ENCODE data around the gene MGAT4A. TPM values are rescaled to one million over a fixed set of nuclear protein-coding genes. Genes with fewer than 3 reads are reported as not detected.
A peak's percentile ranks its signal among the peaks of the same experiment; 100 is the strongest.

MGAT4A gene
- total and polyA plus RNA-seq, 2 of the 13 experiments (the other 11 are each of a cell fraction or from before 2014, with no cell fraction given) = 47.2 to 90.9 TPM

DNA sequence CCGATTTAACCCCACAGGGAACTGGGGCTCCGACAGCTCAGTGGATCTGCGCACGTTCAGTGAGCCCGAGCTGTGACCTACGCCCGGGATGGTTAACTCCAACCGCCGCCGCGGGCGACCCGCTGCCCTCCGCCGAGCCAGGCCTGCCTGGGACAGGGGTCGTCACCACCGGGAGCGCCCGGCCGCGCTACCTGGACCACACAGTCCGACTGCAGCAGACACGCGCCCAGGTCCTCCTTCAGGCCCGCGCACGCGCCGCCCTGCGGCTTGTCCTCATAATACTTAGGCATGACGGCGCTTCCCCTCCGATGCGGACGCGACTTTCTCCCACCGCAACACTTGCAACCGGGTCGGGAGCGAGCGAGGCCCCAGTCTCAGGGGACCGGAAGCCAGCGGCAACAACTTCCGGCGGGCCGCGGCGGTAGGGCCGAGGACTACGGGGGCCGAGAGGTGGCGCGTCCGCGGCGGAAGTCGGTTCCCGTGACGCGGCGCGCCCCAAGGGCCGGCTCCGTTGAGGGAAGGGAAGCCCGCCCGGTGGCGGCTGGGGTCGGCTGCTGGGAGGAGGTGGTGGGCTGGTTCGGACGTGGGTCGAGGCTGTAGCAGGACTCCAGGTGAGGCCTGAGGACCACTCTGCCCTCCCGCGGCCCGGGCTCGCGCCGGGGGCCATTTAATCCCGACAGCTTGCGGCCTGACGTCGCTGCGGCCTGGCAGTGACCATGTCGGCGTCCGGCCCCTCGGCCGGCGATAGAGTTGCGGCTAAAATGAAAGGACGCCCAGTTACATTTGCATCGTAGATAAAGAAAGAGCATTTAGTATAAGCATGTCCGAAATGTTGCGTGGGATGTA, 122.6 kb downstream of the MGAT4A start, which contains the start of the genes COA5 and UNC50 (continued):
- TF ChIP-seq, protein P1, sequence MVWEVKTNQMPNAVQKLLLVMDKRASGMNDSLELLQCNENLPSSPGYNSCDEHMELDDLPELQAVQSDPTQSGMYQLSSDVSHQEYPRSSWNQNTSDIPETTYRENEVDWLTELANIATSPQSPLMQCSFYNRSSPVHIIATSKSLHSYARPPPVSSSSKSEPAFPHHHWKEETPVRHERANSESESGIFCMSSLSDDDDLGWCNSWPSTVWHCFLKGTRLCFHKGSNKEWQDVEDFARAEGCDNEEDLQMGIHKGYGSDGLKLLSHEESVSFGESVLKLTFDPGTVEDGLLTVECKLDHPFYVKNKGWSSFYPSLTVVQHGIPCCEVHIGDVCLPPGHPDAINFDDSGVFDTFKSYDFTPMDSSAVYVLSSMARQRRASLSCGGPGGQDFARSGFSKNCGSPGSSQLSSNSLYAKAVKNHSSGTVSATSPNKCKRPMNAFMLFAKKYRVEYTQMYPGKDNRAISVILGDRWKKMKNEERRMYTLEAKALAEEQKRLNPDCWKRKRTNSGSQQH (CRISPR knock-in tag; IDR thresholded peaks at IDR 0.05; ENCODE audit: low read depth) = peak; percentile 95
- peak; percentile 80 for TF ChIP-seq ZNF552 (CRISPR knock-in tag; IDR thresholded peaks at IDR 0.05; ENCODE audit: borderline replicate concordance)
- TF ChIP-seq, protein P2, sequence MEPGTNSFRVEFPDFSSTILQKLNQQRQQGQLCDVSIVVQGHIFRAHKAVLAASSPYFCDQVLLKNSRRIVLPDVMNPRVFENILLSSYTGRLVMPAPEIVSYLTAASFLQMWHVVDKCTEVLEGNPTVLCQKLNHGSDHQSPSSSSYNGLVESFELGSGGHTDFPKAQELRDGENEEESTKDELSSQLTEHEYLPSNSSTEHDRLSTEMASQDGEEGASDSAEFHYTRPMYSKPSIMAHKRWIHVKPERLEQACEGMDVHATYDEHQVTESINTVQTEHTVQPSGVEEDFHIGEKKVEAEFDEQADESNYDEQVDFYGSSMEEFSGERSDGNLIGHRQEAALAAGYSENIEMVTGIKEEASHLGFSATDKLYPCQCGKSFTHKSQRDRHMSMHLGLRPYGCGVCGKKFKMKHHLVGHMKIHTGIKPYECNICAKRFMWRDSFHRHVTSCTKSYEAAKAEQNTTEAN (CRISPR knock-in tag; conservative IDR thresholded peaks at IDR 0.05) = 0 out of 2 replicates have a peak, but pooled peaks have one; percentile 44
- TF ChIP-seq, protein P3, sequence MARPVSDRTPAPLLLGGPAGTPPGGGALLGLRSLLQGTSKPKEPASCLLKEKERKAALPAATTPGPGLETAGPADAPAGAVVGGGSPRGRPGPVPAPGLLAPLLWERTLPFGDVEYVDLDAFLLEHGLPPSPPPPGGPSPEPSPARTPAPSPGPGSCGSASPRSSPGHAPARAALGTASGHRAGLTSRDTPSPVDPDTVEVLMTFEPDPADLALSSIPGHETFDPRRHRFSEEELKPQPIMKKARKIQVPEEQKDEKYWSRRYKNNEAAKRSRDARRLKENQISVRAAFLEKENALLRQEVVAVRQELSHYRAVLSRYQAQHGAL (CRISPR knock-in tag; IDR thresholded peaks at IDR 0.05; ENCODE audit: not compliant biosample characterization) = peak; percentile 48
- TF ChIP-seq ZNF510 (CRISPR knock-in tag; IDR thresholded peaks at IDR 0.05; ENCODE audit: low read depth) = no peak
- peak; percentile 93; the same call in 1 of the 2 replicates for TF ChIP-seq PAWR (CRISPR knock-in tag; IDR thresholded peaks at IDR 0.05; ENCODE audit: borderline replicate concordance)
- TF ChIP-seq, protein P4, sequence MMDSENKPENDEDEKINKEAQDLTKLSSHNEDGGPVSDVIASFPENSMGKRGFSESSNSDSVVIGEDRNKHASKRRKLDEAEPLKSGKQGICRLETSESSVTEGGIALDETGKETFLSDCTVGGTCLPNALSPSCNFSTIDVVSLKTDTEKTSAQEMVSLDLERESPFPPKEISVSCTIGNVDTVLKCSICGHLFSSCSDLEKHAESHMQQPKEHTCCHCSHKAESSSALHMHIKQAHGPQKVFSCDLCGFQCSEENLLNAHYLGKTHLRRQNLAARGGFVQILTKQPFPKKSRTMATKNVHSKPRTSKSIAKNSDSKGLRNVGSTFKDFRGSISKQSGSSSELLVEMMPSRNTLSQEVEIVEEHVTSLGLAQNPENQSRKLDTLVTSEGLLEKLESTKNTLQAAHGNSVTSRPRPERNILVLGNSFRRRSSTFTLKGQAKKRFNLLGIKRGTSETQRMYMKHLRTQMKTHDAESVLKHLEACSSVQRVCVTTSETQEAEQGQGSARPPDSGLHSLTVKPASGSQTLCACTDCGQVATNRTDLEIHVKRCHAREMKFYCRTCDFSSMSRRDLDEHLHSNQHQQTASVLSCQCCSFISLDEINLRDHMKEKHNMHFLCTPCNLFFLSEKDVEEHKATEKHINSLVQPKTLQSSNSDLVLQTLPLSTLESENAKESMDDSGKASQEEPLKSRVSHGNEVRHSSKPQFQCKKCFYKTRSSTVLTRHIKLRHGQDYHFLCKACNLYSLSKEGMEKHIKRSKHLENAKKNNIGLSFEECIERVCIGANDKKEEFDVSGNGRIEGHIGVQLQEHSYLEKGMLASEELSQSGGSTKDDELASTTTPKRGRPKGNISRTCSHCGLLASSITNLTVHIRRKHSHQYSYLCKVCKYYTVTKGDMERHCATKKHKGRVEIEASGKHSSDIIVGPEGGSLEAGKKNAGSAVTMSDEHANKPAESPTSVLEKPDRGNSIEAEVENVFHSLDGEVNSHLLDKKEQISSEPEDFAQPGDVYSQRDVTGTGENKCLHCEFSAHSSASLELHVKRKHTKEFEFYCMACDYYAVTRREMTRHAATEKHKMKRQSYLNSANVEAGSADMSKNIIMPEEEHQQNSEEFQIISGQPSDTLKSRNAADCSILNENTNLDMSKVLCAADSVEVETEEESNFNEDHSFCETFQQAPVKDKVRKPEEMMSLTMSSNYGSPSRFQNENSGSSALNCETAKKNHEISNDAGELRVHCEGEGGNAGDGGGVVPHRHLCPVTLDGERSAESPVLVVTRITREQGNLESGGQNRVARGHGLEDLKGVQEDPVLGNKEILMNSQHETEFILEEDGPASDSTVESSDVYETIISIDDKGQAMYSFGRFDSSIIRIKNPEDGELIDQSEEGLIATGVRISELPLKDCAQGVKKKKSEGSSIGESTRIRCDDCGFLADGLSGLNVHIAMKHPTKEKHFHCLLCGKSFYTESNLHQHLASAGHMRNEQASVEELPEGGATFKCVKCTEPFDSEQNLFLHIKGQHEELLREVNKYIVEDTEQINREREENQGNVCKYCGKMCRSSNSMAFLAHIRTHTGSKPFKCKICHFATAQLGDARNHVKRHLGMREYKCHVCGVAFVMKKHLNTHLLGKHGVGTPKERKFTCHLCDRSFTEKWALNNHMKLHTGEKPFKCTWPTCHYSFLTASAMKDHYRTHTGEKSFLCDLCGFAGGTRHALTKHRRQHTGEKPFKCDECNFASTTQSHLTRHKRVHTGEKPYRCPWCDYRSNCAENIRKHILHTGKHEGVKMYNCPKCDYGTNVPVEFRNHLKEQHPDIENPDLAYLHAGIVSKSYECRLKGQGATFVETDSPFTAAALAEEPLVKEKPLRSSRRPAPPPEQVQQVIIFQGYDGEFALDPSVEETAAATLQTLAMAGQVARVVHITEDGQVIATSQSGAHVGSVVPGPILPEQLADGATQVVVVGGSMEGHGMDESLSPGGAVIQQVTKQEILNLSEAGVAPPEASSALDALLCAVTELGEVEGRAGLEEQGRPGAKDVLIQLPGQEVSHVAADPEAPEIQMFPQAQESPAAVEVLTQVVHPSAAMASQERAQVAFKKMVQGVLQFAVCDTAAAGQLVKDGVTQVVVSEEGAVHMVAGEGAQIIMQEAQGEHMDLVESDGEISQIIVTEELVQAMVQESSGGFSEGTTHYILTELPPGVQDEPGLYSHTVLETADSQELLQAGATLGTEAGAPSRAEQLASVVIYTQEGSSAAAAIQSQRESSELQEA (CRISPR knock-in tag; IDR thresholded peaks at IDR 0.05; ENCODE audit: not compliant biosample characterization) = peak; percentile 100
- no peak for TF ChIP-seq ARNT (IDR thresholded peaks at IDR 0.05)
- TF ChIP-seq, protein P5, sequence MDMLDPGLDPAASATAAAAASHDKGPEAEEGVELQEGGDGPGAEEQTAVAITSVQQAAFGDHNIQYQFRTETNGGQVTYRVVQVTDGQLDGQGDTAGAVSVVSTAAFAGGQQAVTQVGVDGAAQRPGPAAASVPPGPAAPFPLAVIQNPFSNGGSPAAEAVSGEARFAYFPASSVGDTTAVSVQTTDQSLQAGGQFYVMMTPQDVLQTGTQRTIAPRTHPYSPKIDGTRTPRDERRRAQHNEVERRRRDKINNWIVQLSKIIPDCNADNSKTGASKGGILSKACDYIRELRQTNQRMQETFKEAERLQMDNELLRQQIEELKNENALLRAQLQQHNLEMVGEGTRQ (IDR thresholded peaks at IDR 0.05; ENCODE audit: low read depth, low read length) = no peak
- TF ChIP-seq, protein P5 (CRISPR knock-in tag; IDR thresholded peaks at IDR 0.05; ENCODE audit: borderline replicate concordance) = peak; percentile 74; the same call in 1 of the 2 replicates
- peak; percentile 94 for TF ChIP-seq DMAP1 (CRISPR knock-in tag; IDR thresholded peaks at IDR 0.05)
- TF ChIP-seq, protein P6, sequence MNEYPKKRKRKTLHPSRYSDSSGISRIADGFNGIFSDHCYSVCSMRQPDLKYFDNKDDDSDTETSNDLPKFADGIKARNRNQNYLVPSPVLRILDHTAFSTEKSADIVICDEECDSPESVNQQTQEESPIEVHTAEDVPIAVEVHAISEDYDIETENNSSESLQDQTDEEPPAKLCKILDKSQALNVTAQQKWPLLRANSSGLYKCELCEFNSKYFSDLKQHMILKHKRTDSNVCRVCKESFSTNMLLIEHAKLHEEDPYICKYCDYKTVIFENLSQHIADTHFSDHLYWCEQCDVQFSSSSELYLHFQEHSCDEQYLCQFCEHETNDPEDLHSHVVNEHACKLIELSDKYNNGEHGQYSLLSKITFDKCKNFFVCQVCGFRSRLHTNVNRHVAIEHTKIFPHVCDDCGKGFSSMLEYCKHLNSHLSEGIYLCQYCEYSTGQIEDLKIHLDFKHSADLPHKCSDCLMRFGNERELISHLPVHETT (CRISPR knock-in tag; conservative IDR thresholded peaks at IDR 0.05) = peak; percentile 98
